NK-92 (cell line): ENCODE measurements around the gene OMP.

Experiments used
- DNase-seq: peaks from one replicate; lab custom pipeline; 2025; ENCODE audit not compliant: unreplicated experiment; lab: John Stamatoyannopoulos, UW

The OMP gene

GRCh38 chr11:77136784-77137420 is 34.3 kb downstream of the OMP start:
- no peak for DNase-seq

DNA sequence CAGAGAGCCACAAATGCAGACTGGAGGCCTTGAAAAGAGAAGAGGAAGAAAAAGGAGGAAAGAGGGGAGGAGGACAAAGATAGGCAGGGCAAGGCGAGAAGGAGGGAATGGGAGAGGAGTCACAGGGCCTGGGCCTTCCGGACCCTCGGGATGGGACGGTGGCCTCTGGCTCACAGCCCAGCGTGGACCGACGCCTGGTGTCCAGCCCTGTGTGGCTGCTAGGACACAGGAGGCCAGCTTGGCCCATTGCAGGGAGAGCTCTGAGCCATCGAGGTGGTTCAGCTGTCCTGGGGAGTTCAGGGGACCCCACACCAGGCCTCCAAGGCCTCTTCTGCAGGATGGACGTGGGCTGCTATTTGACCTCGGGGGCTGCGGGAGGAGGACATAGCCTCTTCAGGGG is 34.8 kb downstream of the OMP start:
- no peak for DNase-seq

GRCh38 chr11:77138106-77138649 is 35.5 kb downstream of the OMP start:
- no peak for DNase-seq

DNA sequence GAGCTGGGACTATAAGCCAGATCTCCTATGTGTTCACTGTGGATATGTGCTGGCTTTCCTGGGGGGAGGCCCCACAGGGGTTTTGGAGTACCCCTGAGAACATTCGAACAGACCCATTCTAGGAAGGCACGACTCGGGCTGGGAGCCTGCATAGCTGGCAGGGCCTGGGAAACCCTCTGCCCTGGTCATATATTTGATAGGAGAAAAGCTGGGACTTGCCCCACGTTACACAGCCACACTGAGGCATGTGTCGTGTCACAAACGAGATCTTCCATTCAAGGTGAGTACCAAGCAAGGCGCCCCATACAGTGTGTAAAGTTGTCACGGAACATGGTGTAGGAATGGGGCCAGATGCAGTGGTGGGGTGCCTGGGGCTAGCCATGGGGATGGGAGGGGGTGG is 36.6 kb downstream of the OMP start:
- no peak for DNase-seq

GRCh38 chr11:77140231-77140851 is 37.7 kb downstream of the OMP start:
- no peak for DNase-seq

DNA sequence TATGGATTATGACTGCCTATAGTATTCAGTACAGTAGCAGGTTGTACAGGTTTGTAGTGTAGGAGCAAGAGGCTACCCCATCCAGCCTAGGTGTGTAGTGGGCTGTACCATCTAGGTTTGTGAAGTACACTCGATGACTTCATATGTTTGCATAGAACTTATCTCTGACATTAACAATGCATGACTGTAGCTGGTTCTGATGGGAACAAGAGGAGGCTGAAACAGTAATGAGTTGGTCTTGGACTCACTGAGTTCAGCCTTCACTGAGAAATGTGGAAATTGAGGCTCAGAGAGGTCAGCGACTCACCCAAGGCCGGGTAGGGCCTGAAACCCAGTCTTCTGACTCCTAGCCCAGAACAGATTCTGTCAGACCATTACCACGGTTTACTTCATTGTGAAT is 38.4 kb downstream of the OMP start:
- no peak for DNase-seq

DNA sequence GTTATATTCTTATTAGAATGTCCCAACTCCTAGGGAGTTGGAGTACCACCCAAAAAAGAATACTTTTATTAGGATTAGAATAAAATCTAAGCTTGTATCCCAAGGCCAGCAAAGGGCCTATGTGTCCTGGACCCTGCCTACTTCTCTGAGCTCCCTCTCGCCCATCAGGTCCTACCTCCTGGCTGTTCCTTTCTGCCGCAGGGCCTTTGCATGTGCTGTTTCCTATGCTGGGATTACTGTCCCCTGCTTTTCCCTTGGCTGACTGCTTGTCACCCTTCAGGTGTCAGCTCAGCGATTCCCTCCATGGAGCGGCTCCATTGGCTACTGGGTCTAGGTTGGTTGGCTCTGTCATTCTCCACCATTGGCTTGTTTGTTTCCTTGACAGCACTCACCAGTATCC is 38.8 kb downstream of the OMP start:
- DNase-seq, result no peak

- DNase-seq, result no peak
Measured at GRCh38 chr11:77142091-77142975, 39.7 kb downstream of the OMP start.

DNA sequence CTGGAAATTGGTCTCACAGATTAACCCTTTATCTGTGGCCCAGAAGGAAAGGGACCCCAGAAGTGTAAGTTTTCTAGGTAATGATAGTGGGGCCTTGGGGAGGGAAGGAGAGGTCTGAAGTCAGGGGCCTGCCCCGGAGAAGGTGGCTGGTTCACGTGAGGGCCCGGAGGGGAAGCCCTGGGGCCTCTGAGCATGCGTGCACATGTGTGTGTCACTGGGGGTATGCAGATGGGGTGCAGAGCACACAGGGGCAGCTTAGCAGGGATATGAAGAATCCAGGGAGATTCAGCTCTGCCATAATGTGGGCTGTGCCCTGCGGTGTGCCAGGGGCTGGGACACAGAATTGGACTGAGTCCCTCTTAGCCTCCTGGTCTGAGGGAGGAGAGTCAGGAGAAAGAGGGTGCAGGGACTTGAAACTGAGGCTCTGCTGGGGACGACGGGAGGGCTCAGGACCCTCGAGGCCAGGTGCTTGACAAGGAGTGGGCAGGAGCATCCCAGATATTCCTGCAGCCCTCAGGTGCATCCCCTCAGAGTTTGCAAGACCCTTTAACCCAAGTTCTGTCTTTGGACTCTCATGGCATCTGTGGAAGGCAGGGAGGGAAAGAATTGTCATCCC is 40.9 kb downstream of the OMP start:
- DNase-seq, result no peak

- no peak for DNase-seq
Measured at GRCh38 chr11:77144196-77144856, 41.7 kb downstream of the OMP start.

DNA sequence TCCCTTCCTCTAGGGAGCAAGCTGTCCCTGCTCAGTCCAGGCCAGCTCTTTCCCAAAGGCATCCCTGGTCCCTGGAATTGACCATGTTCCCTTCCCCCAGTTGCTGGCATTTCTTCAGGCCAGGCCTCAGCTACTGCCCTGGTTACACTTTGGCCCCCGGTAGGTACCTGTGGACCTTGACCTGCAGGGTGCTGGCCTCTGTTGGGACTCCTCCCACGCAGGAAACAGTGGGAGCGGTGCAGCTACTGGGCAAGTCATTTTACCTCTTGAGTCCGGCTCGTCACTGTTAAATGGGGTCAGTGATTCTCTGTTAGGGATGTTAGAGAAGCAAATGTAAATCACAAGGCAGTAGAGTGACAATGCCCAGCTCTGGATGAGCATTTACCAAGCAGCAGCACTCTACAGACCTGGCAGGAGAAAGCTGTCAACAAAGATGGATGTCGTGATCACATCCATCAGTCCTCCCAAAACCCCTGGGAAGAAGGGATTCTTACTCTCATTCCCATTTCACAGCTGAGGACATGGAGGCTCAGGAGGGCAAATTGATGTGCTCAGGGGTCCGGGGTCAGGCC is 42.3 kb downstream of the OMP start:
- DNase-seq, result no peak

GRCh38 chr11:77146261-77147035 is 43.8 kb downstream of the OMP start:
- no peak for DNase-seq

DNA sequence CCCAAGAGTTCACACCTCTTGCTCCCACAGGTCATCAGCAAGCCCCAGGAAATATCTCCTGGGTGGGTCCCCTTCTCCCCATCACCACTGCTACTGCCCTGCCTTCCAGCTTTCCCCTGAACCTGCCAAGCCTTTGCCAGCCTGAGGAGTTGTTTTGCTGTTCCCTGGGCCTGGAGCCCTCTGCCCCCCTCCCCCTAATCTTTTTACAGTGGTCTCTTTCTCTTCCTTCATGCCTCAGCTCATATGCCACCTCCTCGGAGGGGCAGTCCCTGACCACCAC is 44.3 kb downstream of the OMP start:
- no peak for DNase-seq

DNA sequence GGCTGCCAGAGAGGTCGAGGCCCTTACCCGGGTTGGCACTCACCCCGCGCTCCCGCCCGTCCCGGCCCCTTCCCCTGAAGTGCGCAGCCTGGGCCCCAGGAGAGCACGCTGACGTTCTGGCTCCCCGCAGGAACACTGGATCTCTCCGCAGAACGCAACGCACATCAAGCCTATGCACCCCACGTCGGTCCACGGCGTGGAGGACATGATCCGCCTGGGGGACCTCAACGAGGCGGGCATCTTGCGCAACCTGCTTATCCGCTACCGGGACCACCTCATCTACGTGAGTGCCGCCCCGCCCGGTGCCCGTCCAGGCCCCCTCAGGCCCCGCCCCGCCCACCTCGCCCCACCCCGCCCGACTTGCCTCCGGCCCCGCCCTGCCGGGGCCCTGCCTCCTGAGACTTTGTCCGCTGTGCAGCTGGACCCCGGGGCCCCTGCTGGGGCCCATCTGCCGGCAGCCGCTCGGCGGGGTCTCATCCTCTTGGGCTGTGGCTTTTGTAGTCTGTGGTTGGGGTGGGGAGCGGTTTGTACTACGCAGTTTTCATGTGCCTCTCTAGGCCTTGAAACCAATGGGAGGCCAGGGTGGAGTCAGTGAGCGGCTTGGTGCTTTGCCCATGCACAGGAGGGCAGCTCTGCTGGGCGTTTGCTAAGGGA is 45.2 kb downstream of the OMP start:
- DNase-seq, result no peak

GRCh38 chr11:77148963-77149715 is 46.5 kb downstream of the OMP start:
- no peak for DNase-seq

- no peak for DNase-seq
Measured at GRCh38 chr11:77149716-77150392, 47.2 kb downstream of the OMP start.

GRCh38 chr11:77150836-77151235 is 48.2 kb downstream of the OMP start:
- DNase-seq, result no peak

- DNase-seq, result no peak
Measured at GRCh38 chr11:77151804-77152509, 49.3 kb downstream of the OMP start.
